Measurements from ENCODE around the gene PRCC.

PRCC gene

DNA sequence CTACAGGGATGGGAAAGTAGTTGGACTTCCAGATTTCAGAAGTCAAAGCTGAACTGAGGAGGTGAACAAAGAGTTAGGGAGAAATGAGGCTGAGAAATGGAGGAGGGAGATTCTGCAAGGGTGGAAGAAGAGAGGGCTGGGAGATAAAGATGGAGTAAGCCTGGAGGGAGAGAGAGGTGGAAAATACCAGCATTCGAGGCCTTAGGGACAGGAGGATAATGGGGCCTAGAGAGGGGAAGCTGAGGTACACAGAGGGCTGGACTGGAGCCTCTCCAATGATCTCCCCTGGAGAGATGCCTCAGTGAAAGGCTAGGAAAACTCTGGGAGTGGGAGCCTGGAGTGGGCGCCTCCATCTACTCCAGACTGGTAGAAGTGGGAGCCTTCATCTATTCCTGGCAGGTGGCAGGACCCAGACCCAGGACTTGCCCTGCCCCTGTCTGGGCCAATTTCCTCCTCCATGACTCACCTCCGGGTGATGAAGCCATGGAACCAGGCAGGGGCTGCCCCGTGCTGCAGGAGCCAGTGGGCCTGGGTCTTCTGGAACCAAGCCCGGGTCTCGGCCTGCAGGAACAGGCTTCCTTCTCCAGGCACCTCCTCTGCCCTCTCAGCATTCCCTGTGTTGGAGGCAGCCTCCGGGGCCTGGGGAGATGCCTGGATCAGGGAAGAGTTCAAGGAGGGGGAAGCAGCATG, 47.4 kb downstream of the PRCC start:
- DNase-seq (ENCODE audit: low read depth in 2 of 2): no peak

DNA sequence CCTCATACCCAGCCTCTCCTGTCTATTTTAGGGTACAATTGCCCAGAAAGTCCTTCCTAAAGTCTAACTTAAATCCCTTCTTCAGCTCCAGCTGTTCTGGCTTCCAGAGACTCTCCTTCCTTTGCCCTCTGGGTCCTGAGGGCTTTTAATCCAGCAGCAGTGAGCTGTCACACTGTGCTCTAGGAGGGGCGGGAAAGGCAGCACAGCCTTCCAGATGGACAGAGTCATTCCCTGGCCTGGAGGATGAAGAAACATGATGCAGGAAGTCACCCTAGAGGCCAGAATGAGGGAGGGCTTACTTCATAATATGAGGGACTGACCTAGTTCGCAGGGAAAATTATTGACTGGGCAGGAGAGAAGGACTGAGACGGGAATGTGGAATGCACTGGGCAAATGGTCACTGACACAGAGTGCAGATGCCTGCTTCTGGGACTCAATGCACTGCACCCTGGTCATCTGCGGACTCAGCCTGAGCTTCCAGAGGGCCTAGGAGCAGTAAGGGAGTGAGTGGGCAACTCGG, 48.0 kb downstream of the PRCC start:
- DNase-seq (ENCODE audit: low read depth in 2 of 2): no peak

DNA sequence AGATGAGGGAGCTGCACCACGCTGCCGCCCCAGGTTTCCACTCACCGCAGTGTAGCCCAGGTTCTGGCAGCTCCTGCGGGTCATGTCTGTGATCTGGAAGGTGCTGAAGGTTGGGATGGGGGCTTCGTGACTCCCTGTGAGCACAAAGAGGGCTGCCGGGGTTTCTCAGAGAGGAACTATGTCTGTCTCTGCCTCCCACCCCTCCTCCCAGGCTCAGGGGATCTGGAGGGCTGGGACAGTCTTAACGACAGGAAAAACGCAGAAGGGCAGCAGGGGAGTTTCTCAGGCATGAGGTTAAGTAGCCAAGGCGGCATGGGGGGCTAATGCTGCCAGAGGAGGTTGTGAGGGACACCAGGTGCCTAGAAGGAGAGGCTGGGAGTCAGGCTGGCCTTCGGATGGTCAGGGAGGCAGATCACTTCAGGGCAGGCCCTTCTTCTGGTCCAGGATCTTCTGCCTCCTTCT, 48.7 kb downstream of the PRCC start:
- no peak for DNase-seq (ENCODE audit: low read depth in 2 of 2)

GRCh38 chr1:156816561-156817328, 49.4 kb downstream of the PRCC start, which contains the start of gene SH2D2A:
TSS of gene SH2D2A (minus strand) at chr1:156816848. CDS start at chr1:156816708, 140 bp downstream.
- DNase-seq (ENCODE audit: low read depth in 2 of 2): no peak

DNA sequence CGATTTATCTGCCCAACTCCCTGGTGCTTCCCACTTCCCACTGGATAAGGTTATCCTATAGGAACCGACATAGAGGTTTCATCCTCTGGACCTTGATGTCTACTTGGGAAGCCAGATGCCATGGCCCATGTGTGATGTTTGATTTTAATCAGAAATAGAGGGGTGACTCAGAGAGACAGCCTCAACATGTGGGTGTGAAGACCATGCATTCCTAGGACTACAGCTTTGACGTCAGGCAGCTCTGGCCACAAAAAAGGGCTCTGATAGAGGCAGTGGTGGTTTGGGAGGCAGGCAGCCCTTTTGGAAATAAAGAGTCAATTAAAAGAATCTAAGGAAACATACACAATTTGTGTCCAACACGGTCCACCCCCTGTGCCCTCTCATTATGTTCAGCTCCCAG, 54.5 kb downstream of the PRCC start:
- DNase-seq (ENCODE audit: low read depth in 2 of 2): no peak

DNA sequence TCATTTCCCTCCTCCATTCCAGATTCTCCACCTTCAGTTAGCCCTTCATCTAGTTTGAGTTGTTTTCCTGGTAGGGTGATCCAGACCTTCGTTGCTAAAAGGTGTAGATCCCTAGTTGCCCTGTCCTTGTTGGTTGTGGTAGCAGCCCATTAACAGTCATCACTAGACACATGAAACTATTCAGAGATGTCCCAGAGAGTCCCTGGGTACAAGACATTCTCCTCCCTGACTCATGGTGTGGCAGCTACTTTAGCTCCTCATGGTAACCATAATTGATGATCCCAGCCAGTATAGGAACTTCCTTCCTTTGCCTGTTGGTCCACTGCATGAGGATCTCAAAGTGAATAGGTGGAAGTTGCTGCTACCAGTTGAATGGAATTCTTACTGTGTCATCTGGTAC, 55.3 kb downstream of the PRCC start:
- DNase-seq (ENCODE audit: low read depth in 2 of 2): no peak

GRCh38 chr1:156823210-156823790, 56.0 kb downstream of the PRCC start:
- no peak for DNase-seq (ENCODE audit: low read depth in 2 of 2)

- DNase-seq (ENCODE audit: low read depth in 2 of 2): no peak
These were observed 59.3 kb downstream of the PRCC start for GRCh38 chr1:156826630-156827029.

DNA sequence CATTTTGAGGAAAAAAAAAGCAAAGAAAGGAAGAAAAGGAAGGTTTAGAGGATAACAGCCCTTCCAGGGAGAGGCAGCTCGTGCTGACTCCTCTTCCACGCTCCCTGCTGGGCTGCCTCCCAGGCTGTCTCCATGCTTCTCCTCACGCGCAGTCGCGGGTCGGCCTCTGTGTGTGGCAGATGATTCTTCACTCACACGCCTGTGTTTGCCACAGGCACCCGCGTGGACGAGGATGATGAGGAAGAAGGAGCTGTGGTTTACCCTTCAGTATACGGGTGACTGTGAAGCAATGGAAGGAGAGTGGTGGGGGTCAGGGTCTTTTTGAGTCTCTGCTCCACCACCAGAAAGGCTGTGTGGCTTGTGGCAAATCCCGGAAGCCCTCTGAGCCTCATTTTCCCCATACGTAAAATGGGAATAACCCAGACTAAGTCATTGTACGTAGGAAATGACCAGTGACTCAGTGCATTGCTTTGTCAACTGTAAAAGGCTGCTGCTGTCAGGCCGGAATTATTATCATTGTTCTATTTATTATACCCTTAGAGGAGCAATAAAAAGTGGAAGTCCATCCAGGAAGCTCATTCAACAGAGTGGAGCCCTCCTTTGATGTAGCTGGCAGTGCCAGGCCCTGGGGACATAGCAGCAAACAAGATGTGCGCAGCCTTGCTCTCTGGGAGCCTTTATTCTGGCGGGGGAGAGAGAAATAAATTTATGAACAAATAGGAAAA, 61.2 kb downstream of the PRCC start:
- DNase-seq (ENCODE audit: low read depth in 2 of 2): no peak

GRCh38 chr1:156832434-156832833, 65.1 kb downstream of the PRCC start:
- no peak for DNase-seq (ENCODE audit: low read depth in 2 of 2)

DNA sequence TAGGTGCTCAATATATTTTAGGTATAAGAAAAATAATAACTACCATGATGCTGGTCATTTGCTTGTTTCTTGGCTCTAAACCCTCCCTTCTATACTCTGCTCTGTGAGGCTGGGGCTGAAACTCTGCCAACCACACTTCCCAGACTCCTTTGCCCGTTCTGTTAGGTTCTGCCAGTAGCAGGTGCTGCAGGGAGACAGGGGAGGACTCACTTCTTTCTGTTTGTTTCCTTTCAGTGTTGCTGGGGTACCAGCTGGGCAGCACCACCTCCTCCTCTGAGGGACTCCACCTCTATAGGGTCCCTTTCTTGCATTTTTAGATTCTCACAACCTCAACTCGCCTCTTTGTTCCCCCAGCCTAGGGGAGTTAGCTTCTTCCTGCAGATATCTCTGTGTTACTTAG, 66.3 kb downstream of the PRCC start:
- no peak for DNase-seq (ENCODE audit: low read depth in 2 of 2)

- DNase-seq (ENCODE audit: low read depth in 2 of 2): no peak
These were observed 67.0 kb downstream of the PRCC start for GRCh38 chr1:156834322-156834721.

- DNase-seq (ENCODE audit: low read depth in 2 of 2): no peak
These were observed 68.8 kb downstream of the PRCC start for GRCh38 chr1:156836041-156836654.

GRCh38 chr1:156836892-156837291, 69.6 kb downstream of the PRCC start:
- DNase-seq (ENCODE audit: low read depth in 2 of 2): no peak

DNA sequence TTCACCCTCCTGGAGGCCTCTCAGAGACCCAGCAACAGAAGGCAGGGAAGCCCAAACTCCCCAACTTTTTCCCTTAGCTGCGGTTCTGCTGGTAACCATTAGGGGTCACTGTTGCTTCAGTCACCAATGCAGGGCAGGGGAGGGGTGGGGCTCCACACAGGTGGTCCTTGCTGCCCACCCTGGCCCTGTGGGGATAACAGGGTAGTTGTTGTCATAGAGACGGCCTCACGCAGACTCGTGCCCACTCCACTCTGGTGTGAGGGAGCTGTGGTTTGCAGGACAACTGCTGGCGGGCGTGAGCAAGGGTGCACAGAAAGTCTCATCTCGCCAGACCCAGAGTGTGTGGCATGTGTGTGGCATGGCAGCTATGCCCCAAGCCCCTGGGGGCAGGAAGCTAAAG, 71.6 kb downstream of the PRCC start:
- DNase-seq (ENCODE audit: low read depth in 2 of 2): no peak

DNA sequence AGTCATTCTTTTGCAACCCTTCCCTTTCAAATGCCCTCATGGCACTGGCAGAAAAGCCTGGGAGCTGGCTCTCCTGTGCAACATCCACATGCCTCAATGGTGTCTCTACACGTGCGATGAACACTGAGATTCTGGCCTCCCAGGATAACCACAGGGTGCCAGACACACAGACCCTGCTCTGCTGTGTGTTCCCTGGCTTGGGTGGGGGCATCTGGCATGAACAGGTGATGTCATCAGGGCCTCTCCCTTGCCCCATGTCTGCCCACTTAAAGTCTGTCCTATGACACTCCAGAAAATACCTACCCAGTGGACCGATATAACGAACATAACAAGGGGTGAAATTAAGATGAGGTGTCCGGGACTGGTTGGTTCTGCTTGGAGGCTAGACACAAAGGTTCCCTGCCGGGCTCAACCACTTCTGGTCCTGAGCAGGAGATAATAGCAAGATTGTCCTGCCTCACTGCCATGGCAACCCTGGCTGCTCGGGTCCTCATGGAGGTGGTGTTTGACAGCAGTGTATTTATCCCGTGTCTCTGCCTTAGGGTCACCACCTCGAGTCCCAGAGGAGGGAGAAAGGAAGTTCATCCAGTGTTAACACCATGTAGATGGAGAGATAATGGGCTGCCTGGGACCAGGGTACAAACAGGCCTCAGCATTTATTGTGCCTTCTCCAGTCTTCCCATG, 72.2 kb downstream of the PRCC start:
- no peak for DNase-seq (ENCODE audit: low read depth in 2 of 2)

GRCh38 chr1:156840186-156840897, 73.0 kb downstream of the PRCC start:
- DNase-seq (ENCODE audit: low read depth in 2 of 2): no peak

DNA sequence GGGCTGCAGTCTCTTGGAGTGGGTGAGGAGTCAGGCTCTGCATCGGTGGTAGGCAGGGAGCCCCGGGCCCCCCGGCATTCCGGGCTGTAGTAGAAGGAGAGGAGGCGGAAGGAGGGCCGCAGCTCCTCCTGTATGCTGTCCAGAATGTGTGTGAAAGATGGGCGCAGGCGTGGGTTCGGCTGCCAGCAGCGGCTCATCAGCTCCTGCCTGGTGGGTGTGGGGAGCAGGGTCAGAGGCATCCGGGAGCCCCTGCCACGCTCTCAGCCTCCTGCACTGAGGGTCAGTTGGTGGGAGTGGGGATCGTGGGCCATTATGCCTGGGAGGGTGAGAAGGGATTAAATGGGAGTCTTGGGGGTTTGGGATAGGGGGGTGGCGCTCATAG, 73.6 kb downstream of the PRCC start:
- DNase-seq (ENCODE audit: low read depth in 2 of 2): no peak

GRCh38 chr1:156841295-156841855, 74.0 kb downstream of the PRCC start:
- no peak for DNase-seq (ENCODE audit: low read depth in 2 of 2)

Data from fibroblast of skin of left biceps (primary cell).